Epithelial cell of proximal tubule (primary cell): Measurements from ENCODE around the gene KANSL1. TPM values are rescaled to one million over a fixed set of nuclear protein-coding genes. Genes with fewer than 3 reads are reported as not detected.
"Not testable (repeated sequence)": the region's sequence is repeated elsewhere in the genome, so short reads cannot be mapped to it uniquely, and the experiment has no call there.

Experiments
- DNase-seq: peaks from one replicate; pipeline ENCODE4 v3.0.0-alpha.2; 2011; ENCODE audit warnings: low read depth
- H3K4me3 ChIP-seq: 2 replicates; pipeline ENCODE4 v1.5.1; 2011; ENCODE audit warnings: low read depth, mild to moderate bottlenecking, low read length
- total RNA-seq: library from RNA; depleted of rRNA; stranded (reverse); fragments of >200 nt; gene quantifications from 2 replicates; pipeline ENCODE4 v1.2.3, GENCODE V29; 2015
- TF ChIP-seq, protein P1 (sequence below): conservative IDR thresholded peaks from 2 replicates; pipeline ENCODE4 v1.5.1; 2012; ENCODE audit warnings: low read depth, mild to moderate bottlenecking, low read length

KANSL1 gene
- total RNA-seq, 1 donor from 2014 or later: 33.2 TPM

DNA sequence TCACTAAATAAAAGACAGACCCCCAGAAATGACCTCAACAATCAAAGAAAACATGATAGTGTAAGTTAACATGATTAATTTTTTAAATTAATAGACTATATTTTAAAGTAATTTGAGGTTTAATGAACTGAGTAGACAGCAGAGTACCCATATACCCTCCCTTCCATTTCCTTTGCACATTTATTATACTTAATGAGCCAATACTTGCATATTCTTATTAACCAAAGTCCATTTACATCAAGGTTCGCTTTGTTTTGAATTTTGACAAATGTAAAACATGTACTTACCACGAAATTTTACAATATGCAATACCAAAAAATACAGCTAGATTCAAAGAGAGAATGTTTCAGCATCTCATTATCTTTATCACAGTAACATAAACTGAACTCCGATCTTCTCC lies 72.7 kb downstream of the KANSL1 start:
- no peak for DNase-seq
- H3K4me3 ChIP-seq: no peak overlapping the region
- TF ChIP-seq, protein P1, sequence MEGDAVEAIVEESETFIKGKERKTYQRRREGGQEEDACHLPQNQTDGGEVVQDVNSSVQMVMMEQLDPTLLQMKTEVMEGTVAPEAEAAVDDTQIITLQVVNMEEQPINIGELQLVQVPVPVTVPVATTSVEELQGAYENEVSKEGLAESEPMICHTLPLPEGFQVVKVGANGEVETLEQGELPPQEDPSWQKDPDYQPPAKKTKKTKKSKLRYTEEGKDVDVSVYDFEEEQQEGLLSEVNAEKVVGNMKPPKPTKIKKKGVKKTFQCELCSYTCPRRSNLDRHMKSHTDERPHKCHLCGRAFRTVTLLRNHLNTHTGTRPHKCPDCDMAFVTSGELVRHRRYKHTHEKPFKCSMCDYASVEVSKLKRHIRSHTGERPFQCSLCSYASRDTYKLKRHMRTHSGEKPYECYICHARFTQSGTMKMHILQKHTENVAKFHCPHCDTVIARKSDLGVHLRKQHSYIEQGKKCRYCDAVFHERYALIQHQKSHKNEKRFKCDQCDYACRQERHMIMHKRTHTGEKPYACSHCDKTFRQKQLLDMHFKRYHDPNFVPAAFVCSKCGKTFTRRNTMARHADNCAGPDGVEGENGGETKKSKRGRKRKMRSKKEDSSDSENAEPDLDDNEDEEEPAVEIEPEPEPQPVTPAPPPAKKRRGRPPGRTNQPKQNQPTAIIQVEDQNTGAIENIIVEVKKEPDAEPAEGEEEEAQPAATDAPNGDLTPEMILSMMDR: no peak

DNA sequence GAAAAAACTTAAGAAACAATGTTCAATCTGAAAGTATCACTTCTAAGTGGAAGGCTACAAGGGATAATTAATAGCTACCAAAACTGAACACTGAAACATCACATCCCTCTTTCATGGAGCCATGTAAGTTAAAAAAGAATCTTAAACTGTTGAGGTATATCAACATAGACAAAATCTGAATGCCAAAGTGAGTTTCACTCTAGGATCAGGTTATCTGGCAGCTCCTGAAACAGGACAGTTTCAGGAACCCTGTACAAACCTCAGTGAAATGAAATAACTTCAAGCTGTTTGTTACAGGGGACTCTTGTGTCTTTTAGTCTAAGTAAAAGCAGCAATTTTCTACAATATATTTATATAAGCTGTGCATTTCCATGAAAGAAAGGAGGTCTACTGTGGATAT lies 73.2 kb downstream of the KANSL1 start:
- no peak overlapping the region for H3K4me3 ChIP-seq
- no peak for DNase-seq
- TF ChIP-seq, protein P1: no peak

DNA sequence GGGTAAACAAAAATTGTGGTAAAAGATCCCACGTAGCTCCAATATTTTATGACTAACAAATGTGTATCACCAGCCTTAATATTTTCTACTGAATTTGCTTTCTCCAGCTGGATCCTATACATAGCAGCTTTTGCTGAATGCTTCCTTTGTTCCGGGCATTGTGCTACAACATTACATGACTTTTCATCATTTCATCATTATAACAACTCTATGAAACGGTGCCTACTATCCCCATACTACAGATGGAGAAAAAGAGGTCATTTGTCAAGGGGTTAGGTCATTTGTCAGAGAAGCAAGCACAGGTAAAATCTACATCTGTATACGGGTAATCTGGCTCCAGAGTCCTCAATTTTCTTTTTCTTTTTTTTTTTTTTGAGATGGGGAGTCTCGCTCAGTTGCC lies 74.3 kb downstream of the KANSL1 start:
- DNase-seq: no peak
- H3K4me3 ChIP-seq: no peak overlapping the region
- TF ChIP-seq, protein P1: no peak

DNA sequence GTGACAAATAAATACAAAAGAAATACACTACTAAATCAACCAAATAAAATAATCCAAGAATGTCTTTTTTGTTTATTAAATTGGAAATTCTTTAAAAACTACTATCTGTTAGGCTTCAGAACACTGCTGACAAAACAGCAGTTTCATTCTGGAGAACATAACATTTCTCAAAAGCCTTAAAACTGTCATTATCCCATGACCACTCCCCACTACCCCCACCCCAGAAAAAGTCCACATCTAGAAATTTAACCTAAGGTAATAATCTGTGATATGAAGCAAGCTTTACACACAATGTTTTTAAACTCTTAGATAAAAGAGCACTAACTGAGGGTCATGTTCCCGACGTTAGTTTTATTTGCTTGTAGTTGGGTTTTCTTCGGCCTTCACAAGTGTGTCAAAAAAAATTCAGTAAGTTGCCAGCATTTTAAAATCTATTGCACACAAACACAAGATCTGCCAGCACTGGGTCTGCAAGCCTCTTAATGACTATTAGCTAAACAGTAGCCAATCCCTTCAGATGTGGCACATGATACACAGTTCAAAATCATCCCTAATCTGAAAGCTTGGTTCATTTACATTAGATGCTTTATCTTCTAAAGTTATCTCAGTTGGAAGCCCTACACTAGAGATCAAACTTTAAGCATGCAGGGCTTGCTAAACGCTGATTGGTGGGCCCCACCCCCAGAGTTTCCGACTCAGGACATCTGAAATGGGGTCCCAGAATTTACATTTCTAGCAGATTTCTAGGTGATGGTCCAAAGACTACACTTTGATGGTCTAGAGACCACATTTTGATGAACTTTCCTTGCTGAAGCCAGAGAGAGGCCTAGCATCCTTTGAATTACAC lies 75.2 kb downstream of the KANSL1 start:
- no peak overlapping the region for H3K4me3 ChIP-seq
- DNase-seq: no peak
- TF ChIP-seq, protein P1: no peak

DNA sequence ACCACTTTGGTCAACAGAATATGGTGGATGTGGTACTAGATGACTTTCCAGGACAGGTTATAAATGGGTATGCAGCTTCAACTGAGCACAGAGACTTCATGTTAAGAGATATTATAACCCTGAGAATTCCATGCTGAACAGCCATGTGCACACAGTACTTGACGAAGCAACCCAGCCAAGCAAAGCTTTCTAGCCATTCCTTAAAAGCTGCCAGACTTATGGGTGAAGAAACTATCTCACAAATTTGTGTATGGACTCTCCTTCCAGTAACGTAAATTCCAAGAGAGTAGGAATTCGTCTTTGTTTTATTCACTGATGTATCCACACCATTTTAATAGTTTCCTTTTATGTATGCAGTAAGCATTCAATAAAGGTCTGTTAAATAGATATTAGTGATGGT lies 76.1 kb downstream of the KANSL1 start:
- TF ChIP-seq, protein P1: no peak
- DNase-seq: no peak
- no peak overlapping the region for H3K4me3 ChIP-seq

DNA sequence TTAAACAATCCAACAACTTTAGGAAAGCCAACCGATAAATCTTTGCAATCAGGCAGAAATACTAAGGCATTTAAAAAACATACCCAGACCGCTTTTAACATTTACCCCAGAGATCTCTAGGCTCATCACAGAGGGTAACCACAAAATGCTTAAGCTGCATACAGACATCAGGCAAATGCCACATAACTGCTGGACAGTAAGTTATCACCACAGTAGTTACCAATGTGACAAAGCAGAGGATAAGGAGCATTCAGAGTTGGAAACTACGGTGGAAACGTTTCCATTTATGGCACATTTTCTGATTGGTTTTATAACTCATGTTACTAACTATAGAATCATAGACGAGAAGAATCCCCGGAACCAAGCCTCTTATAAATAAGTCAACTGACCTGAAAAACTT lies 77.5 kb downstream of the KANSL1 start:
- H3K4me3 ChIP-seq: no peak overlapping the region
- TF ChIP-seq, protein P1: no peak
- DNase-seq: no peak

DNA sequence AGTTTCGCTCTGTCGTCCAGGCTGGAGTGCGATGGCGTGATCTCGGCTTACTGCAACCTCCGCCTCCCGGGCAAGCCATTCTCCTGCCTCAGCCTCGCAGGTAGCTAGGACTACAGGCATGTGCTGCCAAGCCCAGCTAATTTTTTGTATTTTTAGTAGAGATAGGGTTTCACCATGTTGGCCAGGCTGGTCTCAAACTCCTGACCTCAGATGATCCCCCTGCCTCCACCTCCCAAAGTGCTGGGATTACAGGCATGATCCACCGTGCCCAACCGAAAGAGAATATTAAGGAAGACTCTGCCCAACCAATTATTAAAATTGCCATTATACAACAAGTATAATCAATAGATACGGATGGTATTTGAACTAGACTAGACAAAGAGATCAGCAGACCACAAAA lies 82.0 kb downstream of the KANSL1 start:
- H3K4me3 ChIP-seq, DNase-seq: not testable (repeated sequence)
